Right atrium auricular region (tissue), 2 donors: ENCODE measurements around the gene CAPZB. TPM values are rescaled to one million over a fixed set of nuclear protein-coding genes. Genes with fewer than 3 reads are reported as not detected.

Experiments used
- DNase-seq: peaks from one replicate; pipeline ENCODE4 v3.0.0-alpha.2; 2019; ENCODE audit warnings: low spot score
- H3K27ac ChIP-seq, 2 donors: fragments of 200-600 bp; sonication (generic); 1 replicate in 1 of 2; 2 replicates in 1 of 2; pipeline ENCODE4 v1.5.1; 2016 to 2019
- H3K27me3 ChIP-seq, 2 donors: fragments of 200-600 bp; sonication (generic); one replicate each; pipeline versions ENCODE4 v1.5.1 to v1.6.0; 2017 to 2019
- H3K36me3 ChIP-seq: fragments of 200-600 bp; sonication (generic); one replicate; pipeline ENCODE4 v1.5.1; 2016
- H3K4me1 ChIP-seq, 2 donors: fragments of 200-600 bp; sonication (generic); one replicate each; pipeline versions ENCODE4 v1.5.1 to v1.6.0; 2017 to 2019
- H3K4me3 ChIP-seq, 2 donors: fragments of 200-600 bp; sonication (generic); 1 replicate in 1 of 2; 2 replicates in 1 of 2; pipeline ENCODE4 v1.5.1; 2017 to 2019; ENCODE audit warnings: mild to moderate bottlenecking in 1 of 2, moderate library complexity in 1 of 2
- H3K9me3 ChIP-seq, 2 donors: fragments of 200-600 bp; sonication (generic); one replicate each; pipeline ENCODE4 v1.5.1; 2019
- CTCF ChIP-seq, 2 donors: fragments of 200-600 bp; sonication (generic); IDR thresholded peaks; one replicate each; pipeline ENCODE4 v1.5.1; 2019; ENCODE audit warnings: antibody characterized with exemption in 2 of 2
- total RNA-seq, 2 donors: library from RNA; depleted of rRNA; stranded (reverse); fragments of >200 nt; gene quantifications; one replicate each; pipeline ENCODE4 v1.1.0, GENCODE V29; 2016

Gene CAPZB
- total RNA-seq, 2 donors from 2014 or later, result 87.8 to 122 TPM

GRCh38 chr1:19370453-19371170 lies 114.7 kb downstream of the CAPZB start:
- Histone ChIP-seq H3K4me1 (peaks cover 0 to 56% of the 10 kb centered on the region in 2 donors), H3K36me3 (peaks cover 8% of the 10 kb centered on the region), H3K27me3 (no peaks in the 10 kb centered on the region), H3K4me3 (no peak overlapping the region), H3K27ac (peak overlapping the region in 1 of 2 donors; percentile 39), H3K9me3 (no peaks in the 10 kb centered on the region)
- TF ChIP-seq CTCF (IDR thresholded peaks at IDR 0.05), result no peak
- no peak for DNase-seq

GRCh38 chr1:19369396-19370090 lies 115.8 kb downstream of the CAPZB start:
- Histone ChIP-seq H3K36me3 (peaks cover 9% of the 10 kb centered on the region), H3K9me3 (no peaks in the 10 kb centered on the region), H3K4me1 (peaks cover 0 to 56% of the 10 kb centered on the region in 2 donors), H3K27me3 (no peaks in the 10 kb centered on the region), H3K4me3 (no peak overlapping the region), H3K27ac (peak overlapping the region in 1 of 2 donors; percentile 39)
- no peak for TF ChIP-seq CTCF (IDR thresholded peaks at IDR 0.05)
- no peak for DNase-seq

GRCh38 chr1:19368964-19369363 lies 116.4 kb downstream of the CAPZB start:
- Histone ChIP-seq H3K9me3 (no peaks in the 10 kb centered on the region), H3K4me3 (no peak overlapping the region), H3K27ac (no peak overlapping the region), H3K27me3 (no peaks in the 10 kb centered on the region), H3K4me1 (peaks cover 0 to 55% of the 10 kb centered on the region in 2 donors), H3K36me3 (peaks cover 6% of the 10 kb centered on the region)
- DNase-seq, result no peak
- TF ChIP-seq CTCF (IDR thresholded peaks at IDR 0.05), result no peak

GRCh38 chr1:19368050-19368449 lies 117.3 kb downstream of the CAPZB start:
- Histone ChIP-seq H3K27ac (no peak overlapping the region), H3K4me1 (peaks cover 0 to 46% of the 10 kb centered on the region in 2 donors), H3K36me3 (peaks cover 6% of the 10 kb centered on the region), H3K4me3 (no peak overlapping the region), H3K9me3 (no peaks in the 10 kb centered on the region), H3K27me3 (no peaks in the 10 kb centered on the region)
- no peak for DNase-seq
- TF ChIP-seq CTCF (IDR thresholded peaks at IDR 0.05), result no peak

- H3K27me3 ChIP-seq, result no peaks in the 10 kb centered on the region
- no peak overlapping the region for H3K27ac ChIP-seq
- no peak overlapping the region for H3K4me3 ChIP-seq
- no peak for TF ChIP-seq CTCF (IDR thresholded peaks at IDR 0.05)
- H3K36me3 ChIP-seq, result peaks cover 6% of the 10 kb centered on the region
- DNase-seq, result no peak
- H3K9me3 ChIP-seq, result no peaks in the 10 kb centered on the region
- peaks cover 0 to 41% of the 10 kb centered on the region in 2 donors for H3K4me1 ChIP-seq
These were observed 117.7 kb downstream of the CAPZB start for GRCh38 chr1:19367584-19368041.
